Muscle layer of colon (tissue), 2 donors: ENCODE results near the gene FAM89B.

Experiments used
- H3K27ac ChIP-seq: one replicate; pipeline ENCODE4 v1.7.0; 2013; ENCODE audit warnings: low read depth, mild to moderate bottlenecking, low read length, moderate library complexity
- H3K27me3 ChIP-seq, 2 donors: one replicate each; pipeline ENCODE4 v1.7.0; 2013; ENCODE audit warnings: low read length in 2 of 2, mild to moderate bottlenecking in 2 of 2; ENCODE audit not compliant: insufficient read depth in 2 of 2, control insufficient read depth in 1 of 2
- H3K36me3 ChIP-seq: one replicate; pipeline ENCODE4 v1.7.0; 2013; ENCODE audit warnings: mild to moderate bottlenecking, low read length; ENCODE audit not compliant: insufficient read depth
- H3K4me1 ChIP-seq: one replicate; pipeline ENCODE4 v1.7.0; 2013; ENCODE audit warnings: mild to moderate bottlenecking, low read length; ENCODE audit not compliant: insufficient read depth
- H3K4me3 ChIP-seq, 2 donors: one replicate each; pipeline ENCODE4 v1.7.0; 2013; ENCODE audit warnings: low read length in 2 of 2, low read depth in 1 of 2, mild to moderate bottlenecking in 1 of 2, moderate library complexity in 1 of 2
- H3K9ac ChIP-seq: one replicate; pipeline ENCODE4 v1.7.0; 2013; ENCODE audit warnings: low read length
- H3K9me3 ChIP-seq: one replicate; pipeline ENCODE4 v1.7.0; 2013; ENCODE audit warnings: mild to moderate bottlenecking, low read length
- donor health status: abdominal sarcoma.
- donor health status: Adenocarcinoma of cecum.

The FAM89B gene

DNA sequence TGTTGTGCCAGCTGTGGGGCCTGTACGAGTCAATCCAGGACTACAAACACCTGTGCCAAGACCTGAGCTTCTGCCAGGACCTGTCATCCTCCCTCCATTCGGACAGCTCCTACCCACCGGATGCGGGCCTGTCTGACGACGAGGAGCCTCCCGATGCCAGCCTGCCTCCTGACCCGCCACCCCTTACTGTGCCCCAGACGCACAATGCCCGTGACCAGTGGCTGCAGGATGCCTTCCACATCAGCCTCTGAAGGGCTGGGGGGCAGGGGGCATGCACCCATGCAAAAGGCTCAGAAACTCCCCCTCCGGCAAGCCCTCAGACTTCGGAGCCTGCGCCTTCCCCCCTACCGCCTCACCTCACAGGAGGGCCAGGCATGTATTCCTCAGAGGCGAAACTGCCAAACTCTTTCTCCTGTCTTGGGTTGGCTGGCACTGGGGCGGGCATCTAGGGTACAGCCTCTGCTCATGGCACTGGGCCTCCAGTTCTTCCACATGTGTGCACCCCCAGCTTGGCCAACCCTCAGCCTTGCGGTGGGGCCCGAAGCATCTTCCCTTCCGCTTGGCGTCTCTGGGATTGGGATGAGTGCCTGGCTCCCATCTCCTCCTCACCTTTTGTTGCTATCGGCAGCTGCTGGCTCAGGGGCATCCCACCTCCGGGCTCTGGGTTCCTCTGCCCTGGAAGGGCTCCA is 1.2 kb downstream of the FAM89B start:
- Histone ChIP-seq H3K4me1 (peaks cover 55% of the 10 kb centered on the region), H3K27ac (peak overlapping the region; percentile 87), H3K4me3 (peak overlapping the region; percentile 52 to 66), H3K9ac (peak overlapping the region; percentile 6), H3K9me3 (no peaks in the 10 kb centered on the region), H3K27me3 (no peaks in the 10 kb centered on the region), H3K36me3 (peaks cover 6% of the 10 kb centered on the region)

DNA sequence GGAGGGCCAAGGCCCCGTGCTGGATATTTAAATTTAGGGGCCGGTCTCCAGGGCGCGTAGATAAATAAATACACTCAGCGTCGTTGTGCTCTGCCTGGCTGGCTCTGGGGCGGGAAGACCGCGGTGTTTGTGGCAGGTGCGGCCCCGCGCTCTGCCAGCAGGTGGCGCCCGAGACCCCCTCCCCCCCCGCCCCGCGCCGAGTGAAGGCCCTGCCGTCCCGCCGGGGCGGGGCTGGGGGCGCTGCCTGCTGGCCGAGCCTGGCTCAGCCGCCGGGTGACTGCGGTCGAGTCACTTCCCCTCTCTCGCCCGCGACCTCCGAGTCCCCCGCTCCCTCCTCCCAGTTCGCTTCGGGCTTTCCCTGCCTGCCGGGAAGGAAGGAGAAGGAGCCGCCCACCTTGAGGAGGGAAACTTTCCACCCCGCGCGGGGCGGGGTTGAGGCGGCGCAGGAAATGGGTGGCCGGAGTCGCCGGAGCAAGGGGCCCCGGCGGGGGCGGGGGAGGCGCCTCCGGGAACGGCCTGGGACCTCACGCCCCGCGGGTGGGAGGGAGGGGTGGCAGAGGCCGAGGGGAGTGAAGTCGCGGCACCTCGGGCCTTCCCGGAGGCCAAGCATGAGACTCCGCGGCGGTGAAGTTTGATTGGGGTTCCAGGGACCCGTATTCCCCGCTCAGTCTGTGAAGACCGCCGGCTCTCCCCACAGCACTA is 1.9 kb downstream of the FAM89B start:
- H3K9me3 ChIP-seq = no peaks in the 10 kb centered on the region
- peaks cover 12% of the 10 kb centered on the region for H3K36me3 ChIP-seq
- peak overlapping the region; percentile 96 for H3K27ac ChIP-seq
- peaks cover 52% of the 10 kb centered on the region for H3K4me1 ChIP-seq
- H3K4me3 ChIP-seq = peak overlapping the region; percentile 64 to 66
- H3K9ac ChIP-seq = peak overlapping the region; percentile 34
- no peaks in the 10 kb centered on the region for H3K27me3 ChIP-seq

DNA sequence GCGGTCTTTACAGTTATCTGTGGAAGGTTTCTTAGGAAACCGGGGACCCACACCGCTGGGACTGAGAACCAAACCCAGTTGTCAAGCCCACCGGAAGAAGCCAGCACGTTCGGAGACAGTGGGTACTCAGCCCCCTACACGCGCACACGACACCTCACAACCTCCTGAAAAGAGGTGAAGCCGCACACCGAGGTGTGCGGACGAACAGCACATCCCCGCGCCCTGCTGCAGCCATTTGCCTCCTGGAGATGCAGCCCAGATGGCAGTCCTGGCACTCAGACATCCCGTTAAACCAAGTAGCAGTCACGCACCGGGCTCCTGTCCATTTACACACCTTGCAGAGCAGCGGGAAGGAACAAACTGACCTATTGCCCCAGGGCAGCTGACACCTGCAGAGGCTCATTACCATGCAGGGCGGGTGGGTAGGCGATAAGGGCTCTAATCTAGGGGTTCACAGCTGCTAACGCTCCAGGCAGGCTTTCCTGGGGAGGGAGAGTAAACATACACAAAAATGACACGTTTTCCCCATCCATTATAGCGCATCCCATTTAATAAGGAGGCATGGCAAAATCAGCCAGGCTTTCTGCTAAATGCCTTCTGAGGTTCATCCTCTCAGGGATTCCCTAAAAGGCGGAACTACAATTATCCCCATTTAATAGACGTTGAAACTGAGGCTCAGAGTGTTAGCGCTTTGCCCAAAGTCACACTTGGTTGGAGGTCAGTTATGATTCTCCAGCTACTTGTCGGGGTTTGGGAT is 2.7 kb downstream of the FAM89B start:
- peak overlapping the region; percentile 96 for H3K27ac ChIP-seq
- peaks cover 19% of the 10 kb centered on the region for H3K36me3 ChIP-seq
- H3K9ac ChIP-seq = peak overlapping the region; percentile 34
- H3K4me1 ChIP-seq = peaks cover 49% of the 10 kb centered on the region
- H3K27me3 ChIP-seq = no peaks in the 10 kb centered on the region
- no peaks in the 10 kb centered on the region for H3K9me3 ChIP-seq
- H3K4me3 ChIP-seq = peak overlapping the region; percentile 58 to 64

DNA sequence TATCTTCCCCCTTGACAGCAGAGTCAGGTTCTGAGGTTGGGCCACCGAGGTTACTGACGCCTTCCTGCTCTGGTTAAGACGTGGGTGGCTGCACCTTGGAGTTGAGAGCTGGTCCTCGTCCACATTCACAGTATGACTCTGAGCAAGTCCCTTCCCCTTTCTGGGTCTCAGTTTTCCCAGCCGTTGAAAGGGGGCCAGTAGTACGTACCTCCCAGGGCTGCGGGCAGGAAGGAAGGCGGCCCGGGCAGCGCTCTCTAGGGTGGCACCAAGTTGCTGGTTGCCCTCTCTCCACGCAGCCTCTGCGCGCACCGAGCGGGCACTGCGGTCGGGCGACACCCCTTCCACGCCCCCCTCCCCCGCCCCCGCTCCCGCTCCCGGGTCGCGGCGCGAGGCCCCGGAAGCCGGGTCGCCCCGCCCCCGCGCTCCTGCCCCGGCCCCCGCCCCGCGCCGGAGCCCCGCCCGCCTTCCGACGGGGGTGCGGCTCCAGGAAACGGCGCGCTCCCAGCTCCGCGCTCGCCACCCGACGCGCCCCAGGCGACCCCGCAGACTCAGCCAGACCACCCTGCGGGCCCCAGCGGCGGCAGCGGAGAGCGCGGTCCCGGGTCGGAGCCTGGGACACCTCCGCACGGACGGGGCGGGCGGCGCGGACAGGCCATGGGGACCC is 3.4 kb downstream of the FAM89B start, which contains the start of gene EHBP1L1:
TSS of gene EHBP1L1 (plus strand) at position 486 of the 664 bp plus-strand sequence. CDS start 250 bp downstream, outside the sequence.
- peaks cover 26% of the 10 kb centered on the region for H3K36me3 ChIP-seq
- no peaks in the 10 kb centered on the region for H3K9me3 ChIP-seq
- no peaks in the 10 kb centered on the region for H3K27me3 ChIP-seq
- peak within 1 kb of the TSS; percentile 92 to 98 for H3K4me3 ChIP-seq
- H3K4me1 ChIP-seq = peaks cover 49% of the 10 kb centered on the region
- H3K9ac ChIP-seq = peak within 1 kb of the TSS; percentile 95
- H3K27ac ChIP-seq = peak within 1 kb of the TSS; percentile 96

DNA sequence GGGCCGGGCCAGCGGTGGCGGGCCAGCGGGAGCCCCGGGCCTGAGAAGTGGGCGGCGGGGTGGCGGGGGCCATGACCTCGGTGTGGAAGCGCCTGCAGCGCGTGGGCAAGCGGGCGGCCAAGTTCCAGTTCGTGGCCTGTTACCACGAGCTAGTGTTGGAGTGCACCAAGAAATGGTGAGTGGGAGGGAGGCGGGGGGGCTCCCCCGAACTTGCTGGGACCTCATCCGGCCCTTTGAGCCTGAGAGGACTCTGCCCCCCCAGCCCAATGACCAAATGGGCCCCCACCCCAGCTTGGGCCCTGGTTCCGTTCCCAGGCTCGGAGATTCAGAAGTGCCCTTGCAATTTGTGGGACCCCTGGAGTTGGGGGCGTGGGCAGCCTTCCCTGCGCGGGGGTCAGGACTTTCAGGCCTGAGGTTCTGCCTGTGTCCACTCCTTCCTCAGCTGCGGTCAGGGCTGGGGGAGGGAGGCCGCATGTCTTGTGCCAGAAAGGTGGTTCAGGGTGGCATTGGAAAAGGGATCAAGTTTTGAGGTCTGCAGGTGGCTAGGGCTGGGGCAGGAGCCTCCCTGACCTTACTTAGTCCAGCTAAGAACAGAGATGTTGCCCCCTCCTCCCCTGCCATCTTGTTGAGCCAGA is 4.0 kb downstream of the FAM89B start:
- Histone ChIP-seq H3K4me1 (peaks cover 42% of the 10 kb centered on the region), H3K9ac (peak overlapping the region; percentile 95), H3K27ac (peak overlapping the region; percentile 96)

DNA sequence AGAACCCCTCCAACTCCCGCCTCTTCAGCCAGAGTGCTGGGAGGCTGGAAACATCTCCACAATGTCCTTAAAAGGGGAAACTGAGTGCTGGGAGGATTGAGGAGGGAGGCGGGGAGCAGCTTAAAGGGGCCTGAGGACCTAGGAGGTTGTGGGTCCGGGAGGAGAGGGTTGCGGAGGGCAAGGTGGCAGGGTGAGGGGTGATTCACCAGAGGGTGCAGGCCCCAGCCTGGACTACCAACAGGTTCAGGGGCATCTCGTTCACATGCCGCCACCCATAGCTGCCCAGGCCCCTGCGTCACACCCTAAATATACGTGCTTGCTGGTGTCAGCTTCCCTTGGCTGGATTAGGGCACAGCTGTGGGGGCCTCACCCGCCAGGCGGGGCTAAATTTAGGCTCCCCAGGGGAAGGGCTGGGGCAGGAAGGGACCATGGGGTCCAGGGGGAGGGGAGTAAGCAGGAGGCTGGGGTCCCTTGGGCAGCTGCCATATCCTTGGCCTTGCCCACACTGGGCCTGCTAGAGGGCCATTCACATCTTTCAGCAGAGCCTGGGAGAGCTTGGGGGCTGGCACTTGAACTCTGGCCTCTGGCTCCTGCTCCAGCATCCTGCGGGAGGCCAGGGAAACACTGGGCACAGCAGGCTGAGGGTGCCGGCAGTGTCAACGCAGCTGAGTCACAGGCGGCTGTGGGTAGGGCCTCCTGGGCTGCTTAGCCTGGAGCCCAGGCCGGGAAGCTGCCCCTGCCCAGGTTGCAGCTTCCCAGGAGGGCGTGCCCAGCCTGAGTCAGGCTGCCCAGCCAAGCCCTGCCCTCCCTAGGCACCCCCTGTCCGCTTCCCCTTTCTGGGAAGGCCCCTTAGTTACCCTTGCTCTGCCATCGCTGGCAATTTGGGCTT is 4.8 kb downstream of the FAM89B start:
- Histone ChIP-seq H3K4me3 (peak overlapping the region; percentile 92 to 98), H3K9ac (peak overlapping the region; percentile 95), H3K9me3 (no peaks in the 10 kb centered on the region), H3K4me1 (peaks cover 35% of the 10 kb centered on the region), H3K27ac (peak overlapping the region; percentile 96), H3K36me3 (peaks cover 40% of the 10 kb centered on the region), H3K27me3 (no peaks in the 10 kb centered on the region)

More for the DNA sequence above, 4.0 kb downstream of the FAM89B start:
- H3K4me3 ChIP-seq = peak overlapping the region; percentile 92 to 98
- no peaks in the 10 kb centered on the region for H3K27me3 ChIP-seq
- no peaks in the 10 kb centered on the region for H3K9me3 ChIP-seq
- H3K36me3 ChIP-seq = peaks cover 32% of the 10 kb centered on the region

DNA sequence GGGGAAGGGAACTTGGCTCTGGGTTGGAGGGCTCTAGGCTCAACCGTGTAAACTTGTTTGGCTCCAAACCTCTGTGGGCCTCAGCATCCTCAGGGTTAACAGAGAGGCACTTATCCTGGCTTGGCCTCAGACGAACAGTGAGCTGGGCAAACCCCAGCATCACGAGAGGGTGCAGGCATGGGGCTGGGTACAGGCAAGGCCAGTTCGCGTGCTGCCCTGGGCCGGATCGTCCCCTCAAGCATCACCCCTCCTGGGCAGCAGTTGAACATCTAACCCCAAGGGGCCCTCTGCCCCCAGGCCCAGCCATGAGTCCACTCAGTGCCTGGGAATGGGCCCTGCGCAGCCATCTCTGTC is 5.4 kb downstream of the FAM89B start:
- H3K36me3 ChIP-seq = peaks cover 46% of the 10 kb centered on the region
- H3K9ac ChIP-seq = peak overlapping the region; percentile 95
- H3K4me3 ChIP-seq = peak overlapping the region; percentile 92 to 98

DNA sequence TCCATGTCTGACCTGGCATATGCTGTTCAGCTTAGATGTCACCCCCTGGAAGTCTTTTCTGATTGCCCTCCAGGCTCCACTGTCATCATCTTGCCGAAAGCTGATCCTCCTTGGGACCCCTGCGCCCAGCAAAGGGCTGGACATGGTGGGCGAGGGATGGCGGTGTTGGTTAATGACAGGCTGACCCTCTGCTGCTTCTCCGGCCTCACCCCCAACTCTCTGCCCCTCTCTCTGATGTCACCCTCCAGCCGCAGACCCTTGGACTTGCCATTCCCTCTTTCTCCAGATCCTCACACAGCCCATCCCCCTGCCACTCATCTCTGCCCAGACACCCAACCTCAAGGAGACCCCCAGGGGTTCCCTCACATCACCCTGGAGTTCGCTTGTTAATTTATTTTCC is 5.8 kb downstream of the FAM89B start:
- Histone ChIP-seq H3K27ac (peak overlapping the region; percentile 96), H3K27me3 (no peaks in the 10 kb centered on the region), H3K9me3 (no peaks in the 10 kb centered on the region), H3K9ac (peak overlapping the region; percentile 95), H3K36me3 (peaks cover 50% of the 10 kb centered on the region), H3K4me1 (peaks cover 33% of the 10 kb centered on the region), H3K4me3 (peak overlapping the region; percentile 92 to 98)

More for the DNA sequence above, 5.4 kb downstream of the FAM89B start:
- Histone ChIP-seq H3K4me1 (peaks cover 34% of the 10 kb centered on the region), H3K27ac (peak overlapping the region; percentile 96), H3K27me3 (no peaks in the 10 kb centered on the region), H3K9me3 (no peaks in the 10 kb centered on the region)

DNA sequence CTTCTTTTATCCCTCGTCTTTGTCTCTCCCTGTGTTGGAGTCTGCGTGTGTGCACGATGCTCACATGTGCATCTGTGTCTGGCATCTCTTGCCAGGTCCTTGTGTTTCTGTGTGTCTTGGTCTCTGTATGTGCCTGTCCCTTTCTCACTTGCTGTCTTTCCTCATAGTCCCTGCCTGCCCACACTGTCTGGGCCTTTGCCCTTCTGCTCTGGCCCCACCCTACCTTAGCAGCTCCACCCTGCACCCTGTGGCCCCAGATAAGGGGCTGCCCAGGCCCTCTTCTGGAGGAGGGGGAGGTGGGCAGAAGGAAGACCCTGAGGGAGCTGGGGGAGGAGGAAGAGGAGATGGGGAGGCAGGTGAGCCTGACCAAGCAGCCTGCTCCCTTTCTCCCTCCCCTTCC is 6.3 kb downstream of the FAM89B start:
- peaks cover 56% of the 10 kb centered on the region for H3K36me3 ChIP-seq
- H3K9me3 ChIP-seq = no peaks in the 10 kb centered on the region
- H3K9ac ChIP-seq = peak overlapping the region; percentile 95
- H3K27ac ChIP-seq = peak overlapping the region; percentile 96
- no peaks in the 10 kb centered on the region for H3K27me3 ChIP-seq
- H3K4me3 ChIP-seq = peak overlapping the region in 1 of 2 donors; percentile 92
- H3K4me1 ChIP-seq = peaks cover 28% of the 10 kb centered on the region

DNA sequence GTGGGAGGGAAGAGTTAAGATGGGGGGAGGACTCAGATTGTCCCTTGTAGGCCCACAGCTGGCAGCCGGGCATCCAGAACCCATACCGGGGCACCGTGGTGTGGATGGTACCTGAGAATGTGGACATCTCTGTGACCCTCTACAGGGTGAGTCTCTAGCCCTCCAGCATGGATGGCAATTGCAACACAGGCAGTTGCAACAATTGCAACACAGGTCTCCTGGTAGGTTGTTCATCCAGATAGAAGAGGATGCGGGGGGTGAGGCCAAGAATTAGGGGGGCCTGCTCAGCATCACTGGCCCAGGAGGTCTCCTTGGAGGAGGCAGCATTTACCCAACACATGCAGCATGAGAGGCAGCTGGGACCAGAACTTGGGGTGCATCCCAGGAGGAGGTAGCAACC is 7.0 kb downstream of the FAM89B start:
- H3K9ac ChIP-seq = no peak overlapping the region
- H3K9me3 ChIP-seq = no peaks in the 10 kb centered on the region
- H3K27ac ChIP-seq = no peak overlapping the region
- H3K4me1 ChIP-seq = peaks cover 29% of the 10 kb centered on the region
- peaks cover 62% of the 10 kb centered on the region for H3K36me3 ChIP-seq
- no peak overlapping the region for H3K4me3 ChIP-seq
- no peaks in the 10 kb centered on the region for H3K27me3 ChIP-seq
